Epithelial cell of proximal tubule (primary cell): ENCODE measurements around the gene CDK5RAP2. TPM values are rescaled to one million over a fixed set of nuclear protein-coding genes. Genes with fewer than 3 reads are reported as not detected.

ENCODE experiments used
- DNase-seq: peaks from one replicate; pipeline ENCODE4 v3.0.0-alpha.2; 2011; ENCODE audit warnings: low read depth
- H3K4me3 ChIP-seq: 2 replicates; pipeline ENCODE4 v1.5.1; 2011; ENCODE audit warnings: low read depth, mild to moderate bottlenecking, low read length
- total RNA-seq: library from RNA; depleted of rRNA; stranded (reverse); fragments of >200 nt; gene quantifications from 2 replicates; pipeline ENCODE4 v1.2.3, GENCODE V29; 2015
- TF ChIP-seq, protein P1 (sequence below): conservative IDR thresholded peaks from 2 replicates; pipeline ENCODE4 v1.5.1; 2012; ENCODE audit warnings: low read depth, mild to moderate bottlenecking, low read length

The CDK5RAP2 gene
- total RNA-seq, 1 donor from 2014 or later: 38.7 TPM

DNA sequence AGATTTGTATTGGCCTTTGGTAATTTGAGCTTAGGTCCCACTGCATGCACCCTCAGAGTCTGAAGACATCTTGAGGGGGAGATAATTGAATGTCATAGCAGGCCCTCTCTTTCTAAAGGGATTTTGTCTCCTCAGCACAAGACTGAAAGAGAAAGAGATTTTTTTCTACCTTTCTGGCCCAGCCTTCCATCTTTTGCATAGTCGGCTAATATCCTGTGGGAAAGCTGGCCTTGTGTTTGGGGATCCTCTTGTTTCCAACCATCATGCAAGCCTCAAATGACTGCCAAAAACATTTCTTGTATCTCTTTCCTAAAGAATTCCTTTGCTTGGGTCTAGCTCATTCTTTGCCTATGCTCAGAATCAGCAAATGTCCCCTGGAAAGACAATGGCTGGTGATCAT lies 42.0 kb upstream of the CDK5RAP2 start:
- no peak for DNase-seq

DNA sequence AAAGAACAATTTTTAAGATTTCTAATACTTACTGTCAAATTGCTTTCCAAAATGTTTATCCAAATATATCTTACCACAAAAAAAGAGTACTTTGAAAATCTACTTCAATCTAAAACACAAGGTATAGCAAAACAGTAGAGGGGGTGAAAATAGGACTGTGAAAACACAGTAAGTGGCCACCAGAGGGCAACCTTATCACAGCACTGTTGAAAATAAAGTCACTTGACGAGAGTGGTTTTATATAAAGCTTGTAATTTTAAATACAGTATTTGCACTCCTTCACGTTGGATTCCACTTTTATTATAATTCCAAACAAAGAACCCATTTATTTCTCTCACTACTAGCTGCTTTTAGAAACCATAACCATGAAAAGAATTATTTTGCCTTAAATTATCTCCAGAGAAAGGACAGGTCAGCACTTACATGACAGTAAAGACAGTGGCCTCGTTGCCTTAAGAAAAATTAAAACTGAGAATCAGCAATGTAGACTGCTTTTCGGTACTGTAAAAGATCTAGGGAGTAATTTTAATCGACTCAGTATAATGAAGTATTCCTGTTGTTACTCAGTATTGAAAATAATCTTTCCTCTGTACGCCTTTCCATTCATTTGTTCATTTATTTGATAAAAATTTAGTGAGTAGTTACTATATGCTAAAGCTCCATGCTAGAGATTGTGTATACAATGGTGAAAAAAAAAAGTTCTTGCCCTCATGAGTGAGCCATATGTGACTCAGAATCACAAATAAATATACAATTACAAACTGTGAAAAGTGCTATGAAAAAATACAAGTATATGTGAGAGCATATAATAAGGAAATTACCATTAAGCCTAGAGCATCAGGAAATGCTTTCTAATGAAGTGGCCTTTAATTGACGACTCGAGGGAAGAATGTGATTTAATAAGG lies 40.0 kb upstream of the CDK5RAP2 start:
- H3K4me3 ChIP-seq: no peak overlapping the region
- TF ChIP-seq, protein P1, sequence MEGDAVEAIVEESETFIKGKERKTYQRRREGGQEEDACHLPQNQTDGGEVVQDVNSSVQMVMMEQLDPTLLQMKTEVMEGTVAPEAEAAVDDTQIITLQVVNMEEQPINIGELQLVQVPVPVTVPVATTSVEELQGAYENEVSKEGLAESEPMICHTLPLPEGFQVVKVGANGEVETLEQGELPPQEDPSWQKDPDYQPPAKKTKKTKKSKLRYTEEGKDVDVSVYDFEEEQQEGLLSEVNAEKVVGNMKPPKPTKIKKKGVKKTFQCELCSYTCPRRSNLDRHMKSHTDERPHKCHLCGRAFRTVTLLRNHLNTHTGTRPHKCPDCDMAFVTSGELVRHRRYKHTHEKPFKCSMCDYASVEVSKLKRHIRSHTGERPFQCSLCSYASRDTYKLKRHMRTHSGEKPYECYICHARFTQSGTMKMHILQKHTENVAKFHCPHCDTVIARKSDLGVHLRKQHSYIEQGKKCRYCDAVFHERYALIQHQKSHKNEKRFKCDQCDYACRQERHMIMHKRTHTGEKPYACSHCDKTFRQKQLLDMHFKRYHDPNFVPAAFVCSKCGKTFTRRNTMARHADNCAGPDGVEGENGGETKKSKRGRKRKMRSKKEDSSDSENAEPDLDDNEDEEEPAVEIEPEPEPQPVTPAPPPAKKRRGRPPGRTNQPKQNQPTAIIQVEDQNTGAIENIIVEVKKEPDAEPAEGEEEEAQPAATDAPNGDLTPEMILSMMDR: peak; percentile 81
- peak; percentile 27 for DNase-seq

More for the DNA sequence above, 42.0 kb upstream of the CDK5RAP2 start:
- TF ChIP-seq, protein P1: no peak
- no peak overlapping the region for H3K4me3 ChIP-seq

DNA sequence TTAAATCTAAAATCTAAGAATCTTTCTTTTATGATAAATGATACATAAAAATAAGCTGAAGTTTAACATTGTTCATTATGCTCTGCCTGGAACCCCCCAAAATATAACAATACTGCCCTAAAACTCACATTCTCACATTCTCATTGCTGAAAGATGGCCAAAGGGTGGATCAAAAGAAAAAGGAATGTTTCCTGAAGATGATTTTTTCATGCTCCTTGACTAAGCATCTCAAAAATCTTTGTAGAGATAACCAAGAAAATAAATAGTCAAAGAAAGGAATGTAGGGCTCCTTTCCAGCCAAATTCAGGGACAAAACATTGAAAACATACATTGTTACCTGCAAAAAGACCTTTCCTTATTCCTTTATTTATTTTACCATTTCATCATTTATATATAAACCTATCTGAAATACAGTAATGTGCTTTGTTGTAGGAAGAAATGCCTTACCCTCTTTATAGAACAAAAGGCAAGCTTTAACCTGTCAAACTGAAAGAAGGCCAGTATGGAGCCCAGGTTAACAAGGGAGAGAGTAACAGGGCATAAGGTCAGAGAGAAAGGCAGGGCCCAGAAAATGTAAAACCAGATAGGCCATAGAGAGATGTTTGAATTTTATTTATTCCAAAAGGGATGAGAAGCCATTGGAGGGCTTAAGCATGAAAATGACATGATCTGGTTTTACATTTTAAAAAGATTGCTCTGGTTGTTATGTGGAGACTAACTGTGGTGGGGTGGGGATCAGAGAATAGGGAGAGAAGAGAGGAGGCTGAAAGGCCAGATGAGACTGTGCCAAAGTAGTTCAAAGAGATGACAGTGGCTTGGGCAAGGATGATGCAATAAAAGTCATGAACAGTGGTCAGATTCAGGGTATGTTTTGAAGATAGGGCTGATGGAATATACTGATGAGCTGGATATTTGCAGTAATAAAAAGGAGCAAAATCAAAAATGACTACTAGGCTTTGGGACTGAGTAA lies 37.3 kb upstream of the CDK5RAP2 start:
- DNase-seq: no peak
- H3K4me3 ChIP-seq: no peak overlapping the region
- TF ChIP-seq, protein P1: no peak

DNA sequence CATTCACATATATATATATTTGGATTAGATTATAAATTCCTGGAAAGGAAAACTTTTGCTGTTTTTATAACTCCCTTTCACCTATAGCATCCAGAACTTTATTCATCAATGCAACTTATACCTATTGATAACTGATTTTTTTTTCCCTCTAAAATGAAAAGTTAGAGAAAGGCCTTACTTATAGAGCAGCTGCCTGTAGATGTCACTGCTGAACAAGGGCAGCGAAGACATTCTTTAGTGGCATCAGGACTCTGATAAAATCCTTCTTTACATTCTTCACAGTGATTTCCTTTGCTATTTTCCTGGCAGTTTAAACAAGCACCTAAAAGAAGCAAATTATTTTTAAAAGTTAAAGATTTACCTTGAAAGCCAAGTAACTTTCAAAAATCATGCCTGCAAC lies 32.3 kb upstream of the CDK5RAP2 start:
- H3K4me3 ChIP-seq: no peak overlapping the region
- TF ChIP-seq, protein P1: peak; percentile 53
- DNase-seq: no peak

DNA sequence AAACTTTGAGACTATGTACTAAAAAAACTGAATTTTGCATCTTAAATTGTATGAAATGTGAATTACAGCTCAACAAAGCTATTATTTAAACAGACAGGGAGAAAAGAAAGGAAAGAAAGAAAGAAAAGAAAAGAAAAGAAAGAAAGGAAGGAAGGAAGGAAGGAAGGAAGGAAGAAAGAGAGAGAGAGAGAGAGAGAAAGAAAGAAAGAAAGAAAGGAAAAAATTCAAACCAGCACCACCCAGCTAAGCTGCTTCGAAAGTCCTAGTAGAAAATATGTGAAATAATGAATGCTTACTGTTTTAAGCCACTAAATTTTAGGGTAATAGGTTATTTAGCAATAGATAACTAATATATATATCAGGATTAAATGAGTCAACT lies 31.7 kb upstream of the CDK5RAP2 start:
- no peak overlapping the region for H3K4me3 ChIP-seq
- TF ChIP-seq, protein P1: no peak
- no peak for DNase-seq

DNA sequence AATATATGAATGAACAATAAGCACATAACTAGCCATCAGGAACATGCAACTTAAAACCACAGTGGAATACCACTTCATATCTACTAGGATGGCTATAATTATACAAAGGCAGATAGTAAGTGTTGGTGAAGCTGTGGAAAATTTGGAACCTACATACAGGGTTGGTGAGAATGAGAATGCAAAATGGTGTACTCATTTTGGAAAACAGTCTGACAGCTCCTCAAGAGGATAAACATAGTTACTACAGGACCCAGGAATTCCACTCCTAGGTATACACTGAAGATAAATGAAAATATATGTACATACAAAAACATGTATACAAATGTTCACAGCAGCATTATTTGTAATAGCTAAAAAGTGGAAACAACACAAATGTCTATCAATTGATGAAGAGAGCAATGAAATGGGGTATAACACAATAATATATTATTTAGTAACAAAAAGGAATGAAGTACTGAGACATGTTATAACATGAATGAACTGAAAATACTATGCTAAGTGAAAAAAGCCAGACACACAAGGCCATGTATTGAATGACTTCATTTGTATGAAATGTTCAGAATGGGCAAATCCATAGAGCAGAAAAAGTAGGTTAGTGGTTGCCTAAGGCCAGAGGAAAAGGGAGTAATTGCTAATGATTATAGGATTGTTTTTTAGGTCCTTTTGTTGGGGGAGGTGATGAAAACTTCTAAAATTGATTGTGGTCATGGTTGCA lies 31.2 kb upstream of the CDK5RAP2 start:
- TF ChIP-seq, protein P1: peak; percentile 34
- no peak overlapping the region for H3K4me3 ChIP-seq
- DNase-seq: peak; percentile 10
